ENCODE measurements around the gene LDHB. TPM values are rescaled to one million over a fixed set of nuclear protein-coding genes. Genes with fewer than 3 reads are reported as not detected.
A peak's percentile ranks its signal among the peaks of the same experiment; 100 is the strongest.
"Not testable (repeated sequence)": the region's sequence is repeated elsewhere in the genome, so short reads cannot be mapped to it uniquely, and the experiment has no call there.

Gene LDHB
- polyA plus RNA-seq, 1 experiment: 1,189 TPM

GRCh38 chr12:21665816-21666215 lies 8.2 kb upstream of the LDHB start:
- H3K27me3 ChIP-seq (ENCODE audit: control insufficient read depth, insufficient read depth, low read length): peaks cover 2% of the 10 kb centered on the region
- DNase-seq (ENCODE audit: low read depth, low spot score): no peak
- POLR2A ChIA-PET: no interaction called here
- H3K9me3 ChIP-seq (ENCODE audit: control insufficient read depth, insufficient read depth, low read length): no peaks in the 10 kb centered on the region; the same call in 1 of the 2 replicates
- TF ChIP-seq CTCF (IDR thresholded peaks at IDR 0.05; ENCODE audit: low read depth, low read length): no peak
- CTCF ChIA-PET: interaction anchor here (3.8 kb wide), 1 partner anchor 14 kb away, joined by 38 read pairs; no protein-coding TSS in a partner anchor
- no peak overlapping the region for H3K27ac ChIP-seq (ENCODE audit: low read depth, low read length)
- no peak overlapping the region for H3K4me3 ChIP-seq (ENCODE audit: low read depth, low read length)

- Histone ChIP-seq H3K27ac (ENCODE audit: low read depth, low read length) (no peak overlapping the region), H3K27me3 (ENCODE audit: control insufficient read depth, insufficient read depth, low read length) (no peaks in the 10 kb centered on the region), H3K4me3 (ENCODE audit: low read depth, low read length) (no peak overlapping the region), H3K9me3 (ENCODE audit: control insufficient read depth, insufficient read depth, low read length) (no peaks in the 10 kb centered on the region; the same call in 1 of the 2 replicates)
- no peak for TF ChIP-seq CTCF (IDR thresholded peaks at IDR 0.05; ENCODE audit: low read depth, low read length)
- no peak for DNase-seq (ENCODE audit: low read depth, low spot score)
- CTCF ChIA-PET: interaction anchor here (2.0 kb wide), 1 partner anchor 18 kb away, joined by 17 read pairs; no protein-coding TSS in a partner anchor
- POLR2A ChIA-PET: no interaction called here
Observed at GRCh38 chr12:21662122-21662792, 4.6 kb upstream of the LDHB start.

- H3K9me3 ChIP-seq (ENCODE audit: control insufficient read depth, insufficient read depth, low read length); H3K27me3 ChIP-seq (ENCODE audit: control insufficient read depth, insufficient read depth, low read length); DNase-seq (ENCODE audit: low read depth, low spot score); POLR2A ChIA-PET; H3K27ac ChIP-seq (ENCODE audit: low read depth, low read length); H3K4me3 ChIP-seq (ENCODE audit: low read depth, low read length); CTCF ChIA-PET: not testable (repeated sequence)
Observed at GRCh38 chr12:21661396-21662093, 3.9 kb upstream of the LDHB start.

DNA sequence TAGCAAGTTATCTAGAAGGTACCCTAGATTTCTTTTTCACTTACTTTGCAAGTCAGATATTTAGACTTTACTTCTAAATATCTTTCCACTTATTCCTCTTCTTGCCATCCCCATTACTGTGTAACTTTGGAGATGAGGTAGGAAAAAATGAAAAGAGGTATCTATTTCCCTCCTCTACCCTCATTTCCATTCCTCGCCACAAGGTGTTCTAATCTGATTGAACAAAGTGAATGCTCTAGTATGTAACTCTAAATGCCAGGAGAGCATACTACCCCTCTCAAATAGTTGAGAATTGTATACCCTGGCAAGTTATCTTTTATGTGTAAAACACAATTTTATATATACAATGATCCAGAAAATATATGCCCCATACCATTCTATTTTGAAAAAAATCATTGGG lies 1.7 kb upstream of the LDHB start:
- DNase-seq (ENCODE audit: low read depth, low spot score): no peak
- ChIA-PET POLR2A (no interaction called here), CTCF (interaction anchor here (2.7 kb wide), 1 partner anchor 21 kb away, joined by 25 read pairs; no protein-coding TSS in a partner anchor)
- Histone ChIP-seq H3K27ac (ENCODE audit: low read depth, low read length) (no peak overlapping the region), H3K27me3 (ENCODE audit: control insufficient read depth, insufficient read depth, low read length) (no peaks in the 10 kb centered on the region), H3K4me3 (ENCODE audit: low read depth, low read length) (no peak overlapping the region), H3K9me3 (ENCODE audit: control insufficient read depth, insufficient read depth, low read length) (no peaks in the 10 kb centered on the region; the same call in 1 of the 2 replicates)
- peak; percentile 16; the same call in 1 of the 2 replicates for TF ChIP-seq CTCF (IDR thresholded peaks at IDR 0.05; ENCODE audit: low read depth, low read length)

DNA sequence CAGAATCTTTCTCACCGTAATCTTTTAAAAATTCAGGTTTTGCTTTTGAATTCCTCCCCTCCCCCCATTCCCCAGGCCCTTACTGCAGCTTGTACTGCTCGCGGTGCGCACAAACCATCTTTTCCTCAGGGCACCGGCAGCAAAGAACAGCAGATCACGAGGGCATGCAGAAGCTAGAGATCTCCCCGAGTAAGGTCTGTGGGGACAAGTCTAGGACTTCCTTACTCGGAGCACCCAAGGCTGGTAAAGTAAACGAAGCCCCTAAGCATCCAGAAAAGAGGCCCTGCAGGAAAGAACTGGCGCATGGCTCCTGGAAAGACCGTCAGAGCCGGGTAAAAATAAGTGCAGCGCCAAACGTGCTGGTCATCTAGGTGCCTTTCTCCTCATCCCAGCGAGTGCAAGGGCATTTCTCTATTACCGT lies 727 bp downstream of the LDHB start:
- CTCF ChIA-PET: interaction anchor here (0.9 to 2.7 kb wide), 2 partner anchors 24 to 41 kb away, joined by 3 to 25 read pairs; no protein-coding TSS in a partner anchor
- H3K9me3 ChIP-seq (ENCODE audit: control insufficient read depth, insufficient read depth, low read length): no peaks in the 10 kb centered on the region; the same call in 1 of the 2 replicates
- no peak for DNase-seq (ENCODE audit: low read depth, low spot score)
- H3K27me3 ChIP-seq (ENCODE audit: control insufficient read depth, insufficient read depth, low read length): no peaks in the 10 kb centered on the region
- H3K4me3 ChIP-seq (ENCODE audit: low read depth, low read length): peak overlapping the region; percentile 93
- POLR2A ChIA-PET: interaction anchor here (1.0 to 2.0 kb wide), 7 partner anchors 8 to 887 kb away, joined by 3 to 8 read pairs (median 6); partner anchors contain the start of genes C2CD5, GOLT1B, PYROXD1 and RECQL
- H3K27ac ChIP-seq (ENCODE audit: low read depth, low read length): no peak overlapping the region
- no peak for TF ChIP-seq CTCF (IDR thresholded peaks at IDR 0.05; ENCODE audit: low read depth, low read length)
